HCEC 1CT (cell line): Measurements from ENCODE around the gene SMARCD3.

ENCODE experiments used
- DNase-seq: peaks from one replicate; pipeline ENCODE4 v3.0.0-alpha.2; 2017

The SMARCD3 gene

DNA sequence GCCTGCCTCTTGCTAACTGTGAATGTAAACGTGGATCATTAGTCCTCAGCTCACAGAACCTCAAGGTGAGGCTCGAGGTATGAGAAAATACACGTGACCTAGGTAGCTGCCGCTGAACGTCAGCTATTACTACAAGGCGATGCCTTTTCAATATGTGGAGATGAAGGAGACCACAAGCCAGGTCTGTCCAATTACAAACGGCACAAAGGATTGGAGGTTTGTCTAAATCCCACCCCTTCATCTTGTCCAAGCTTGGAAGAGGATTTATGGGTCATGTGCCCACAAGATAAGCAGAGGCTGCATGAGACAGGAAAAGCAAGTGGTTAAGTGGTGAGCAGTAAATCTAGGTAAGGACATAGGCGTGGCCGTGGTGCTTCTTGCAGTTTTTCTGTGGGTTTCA is 41.6 kb downstream of the SMARCD3 start:
- DNase-seq = no peak

DNA sequence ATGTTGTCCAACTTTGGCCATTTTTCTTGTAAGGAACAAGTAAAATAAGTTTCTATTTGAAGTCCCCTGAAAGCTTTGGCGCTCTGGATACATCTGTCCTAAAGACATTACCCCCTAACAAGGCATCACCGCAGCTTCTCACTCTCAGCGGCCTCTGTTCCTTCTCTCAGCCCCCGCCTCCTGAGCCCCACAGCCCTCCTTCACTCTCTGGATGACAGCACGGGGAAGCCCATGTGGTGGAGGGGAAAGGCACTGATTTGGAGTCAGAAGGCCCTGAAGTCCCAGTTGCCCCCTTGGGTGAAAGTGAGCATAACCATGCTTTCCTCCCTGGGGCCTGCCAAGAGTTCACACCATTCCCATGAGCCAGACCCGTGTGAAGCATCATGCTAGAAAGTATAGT is 42.8 kb downstream of the SMARCD3 start:
- DNase-seq = no peak

DNA sequence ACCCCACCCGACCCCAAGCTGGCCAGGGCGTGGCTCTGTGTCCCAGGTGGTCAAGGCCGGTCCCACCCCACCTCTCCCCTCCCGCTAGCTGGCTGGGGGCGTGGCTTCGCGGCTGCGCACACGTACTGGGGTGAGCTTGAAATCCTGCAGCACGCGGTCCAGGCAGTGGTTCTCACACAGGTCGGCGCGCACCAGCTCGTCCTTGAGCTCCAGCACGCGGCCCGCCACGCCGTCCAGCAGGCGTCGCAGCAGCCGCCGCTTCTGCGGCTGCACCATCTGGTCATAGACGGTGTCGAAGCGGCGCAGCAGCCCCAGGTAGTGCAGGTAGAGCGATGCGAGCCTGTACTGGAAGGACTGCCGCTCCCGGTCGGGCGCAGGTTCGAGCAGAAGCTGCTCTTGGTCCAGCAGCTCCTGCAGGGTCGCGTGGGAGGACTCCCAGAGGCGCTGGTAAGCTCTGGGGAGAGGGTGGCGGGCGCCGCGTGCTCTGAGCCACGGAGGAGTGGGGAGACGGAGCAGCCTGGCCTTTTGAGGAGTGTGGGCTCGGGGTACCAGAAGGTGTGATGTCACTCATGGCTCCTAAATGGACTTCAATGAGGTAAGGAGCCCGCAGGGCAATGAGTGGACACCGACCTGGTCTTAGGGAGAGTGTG is 44.0 kb downstream of the SMARCD3 start:
- DNase-seq = no peak

DNA sequence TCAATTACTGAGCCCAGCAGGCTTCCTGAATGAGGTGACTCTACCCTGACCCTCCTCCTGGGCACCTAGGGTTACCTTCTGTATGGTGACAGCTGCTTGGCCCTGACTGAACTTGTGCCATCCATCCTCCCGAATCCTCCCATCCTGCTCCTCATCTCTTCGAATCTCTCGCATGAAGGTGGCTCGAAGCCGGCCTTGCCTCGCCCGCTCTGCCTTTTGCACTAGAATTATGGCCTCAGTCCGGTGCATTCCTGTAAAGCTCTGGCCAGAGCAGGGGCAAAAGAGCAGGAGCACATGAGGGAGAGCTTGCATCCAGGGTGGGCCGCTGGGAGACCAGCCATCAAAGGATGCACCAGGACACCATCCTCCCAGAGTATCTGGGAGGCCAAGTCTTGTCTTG is 45.7 kb downstream of the SMARCD3 start:
- no peak for DNase-seq

DNA sequence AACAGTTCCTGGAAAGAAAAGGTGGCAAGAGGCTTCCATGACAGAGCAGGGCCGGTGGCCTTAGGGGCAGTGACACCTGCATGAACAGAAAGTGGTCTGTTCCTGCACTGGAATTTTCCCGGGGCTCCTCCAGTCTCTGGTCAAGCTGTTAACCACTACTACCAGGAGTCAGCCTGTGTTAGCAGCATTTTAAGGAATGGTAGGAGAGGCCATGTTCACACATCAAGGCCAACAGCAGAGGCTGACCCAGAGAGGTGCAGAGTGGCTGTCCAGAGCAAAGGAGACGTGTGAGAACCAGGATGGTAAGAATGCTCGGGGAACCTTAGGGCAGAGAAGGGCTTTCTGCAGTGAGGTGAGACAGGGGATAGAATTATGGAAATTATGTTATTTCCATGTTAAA is 46.7 kb downstream of the SMARCD3 start:
- no peak for DNase-seq

DNA sequence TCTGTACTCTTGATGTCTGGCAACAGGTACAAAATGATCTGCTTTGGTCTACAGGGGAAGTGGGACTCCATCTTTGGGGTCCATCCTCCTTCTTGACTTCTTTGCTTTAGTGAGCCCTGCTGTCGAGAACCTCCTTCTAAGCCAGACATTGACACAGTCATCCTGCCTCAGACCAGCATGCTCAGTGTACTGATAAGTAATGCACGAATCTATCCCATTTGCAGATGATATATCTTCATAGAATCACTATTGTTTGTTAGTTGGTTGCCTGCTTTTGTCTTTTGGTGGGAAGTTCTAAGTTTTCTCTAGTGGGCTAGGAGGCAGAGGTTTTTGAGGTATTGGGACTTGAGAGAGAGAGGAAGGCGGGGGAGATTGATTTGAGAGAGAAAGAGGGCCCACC is 47.1 kb downstream of the SMARCD3 start:
- no peak for DNase-seq

DNA sequence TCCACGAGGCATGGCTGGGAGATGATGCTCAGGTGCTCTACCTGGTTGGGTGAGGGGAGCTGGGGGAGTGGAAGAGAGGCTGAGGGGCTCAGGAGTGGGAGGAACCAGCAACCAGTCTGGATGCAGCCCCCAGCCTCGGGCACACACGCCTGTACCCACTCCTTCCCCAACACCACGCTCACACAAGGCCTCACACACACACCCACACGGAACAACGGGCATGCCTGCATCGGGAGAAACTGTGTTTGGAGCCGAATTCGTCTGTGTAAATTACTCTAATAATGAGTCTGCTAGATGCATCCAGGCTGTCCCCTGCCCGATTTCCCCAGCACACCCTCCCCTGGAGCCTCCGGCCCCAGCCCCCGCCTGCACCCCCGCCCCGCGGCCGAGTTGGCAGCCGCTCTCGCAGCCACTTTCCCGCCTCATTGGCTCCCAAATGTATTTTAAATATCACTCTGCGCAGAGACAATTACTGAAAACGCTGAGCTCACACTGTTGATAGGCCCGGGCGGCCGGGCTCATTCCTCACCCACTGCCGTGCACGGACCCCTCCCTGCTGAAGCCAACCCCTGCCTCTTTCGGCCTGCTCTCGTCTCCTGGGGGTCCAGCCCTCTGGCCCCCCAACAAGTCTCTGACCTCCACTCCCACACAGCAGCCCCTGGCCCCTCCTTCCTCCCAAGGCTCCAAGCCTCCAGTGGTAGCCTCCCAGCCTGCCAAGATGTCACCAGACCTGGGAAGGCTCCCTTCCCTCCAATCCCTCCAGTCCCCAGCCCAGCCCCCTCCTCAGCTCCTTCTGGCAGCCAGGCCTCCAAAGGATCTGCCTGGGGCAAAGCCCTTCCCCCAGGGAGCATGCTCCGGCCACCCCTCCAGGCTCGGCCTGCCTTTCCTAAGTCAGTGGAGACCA is 49.3 kb downstream of the SMARCD3 start:
- no peak for DNase-seq

DNA sequence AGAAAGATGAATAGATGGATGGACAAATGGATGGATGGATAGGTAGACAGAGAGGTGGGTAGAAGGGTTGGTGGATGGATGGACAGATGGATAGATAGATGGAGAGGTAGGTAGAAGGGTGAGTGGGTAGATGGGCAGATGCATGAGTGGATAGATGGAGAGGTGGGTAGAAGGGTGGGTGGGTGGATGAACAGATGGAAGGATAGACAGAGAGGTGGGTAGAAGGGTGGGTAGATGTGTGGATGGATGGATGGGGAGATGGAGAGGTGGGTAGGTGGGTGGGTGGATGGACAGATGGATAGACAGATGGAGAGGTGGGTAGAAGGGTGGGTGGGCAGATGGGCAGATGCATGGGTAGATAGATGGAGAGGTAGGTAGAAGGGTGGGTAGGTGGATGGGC is 50.6 kb downstream of the SMARCD3 start:
- no peak for DNase-seq

DNA sequence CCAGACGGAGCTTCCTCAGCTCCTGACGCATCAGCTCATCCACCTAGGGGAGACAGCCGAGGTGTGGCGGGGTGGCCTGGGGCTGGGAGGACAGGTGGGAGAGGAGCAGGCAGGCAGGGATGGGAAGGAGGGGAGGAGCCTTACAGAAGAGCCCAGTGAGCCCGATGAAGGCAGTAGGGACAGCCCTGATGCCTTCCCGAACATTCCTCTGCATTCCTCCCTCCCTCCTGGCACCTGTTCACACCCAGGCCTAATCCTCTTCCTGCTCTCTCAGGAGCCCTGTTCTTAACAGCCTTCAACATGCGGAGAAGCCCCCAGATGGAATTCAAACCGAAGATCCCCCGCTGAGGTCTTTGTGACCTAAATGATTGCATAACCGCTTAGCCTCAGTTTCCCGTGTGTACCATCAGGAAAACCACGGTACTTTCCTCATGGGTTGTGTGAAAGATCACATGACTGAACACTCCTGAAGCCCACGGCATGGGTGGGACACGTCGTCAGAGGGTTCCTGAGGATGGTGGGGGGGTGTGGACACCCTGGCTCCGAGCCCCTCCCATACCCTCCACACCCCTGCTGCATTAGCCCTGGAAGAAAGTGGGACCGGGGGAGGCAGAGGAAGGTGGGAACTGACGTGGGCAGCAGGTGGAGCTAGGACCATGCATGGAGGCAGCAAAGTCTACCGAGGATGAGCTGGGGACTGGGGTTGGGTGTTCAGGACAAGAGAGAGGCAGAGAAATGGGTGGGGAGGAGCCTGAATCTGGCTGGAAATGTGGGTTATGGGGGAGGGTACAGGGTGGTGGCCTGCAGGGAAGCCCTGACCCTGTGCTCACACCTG is 52.7 kb downstream of the SMARCD3 start:
- no peak for DNase-seq

DNA sequence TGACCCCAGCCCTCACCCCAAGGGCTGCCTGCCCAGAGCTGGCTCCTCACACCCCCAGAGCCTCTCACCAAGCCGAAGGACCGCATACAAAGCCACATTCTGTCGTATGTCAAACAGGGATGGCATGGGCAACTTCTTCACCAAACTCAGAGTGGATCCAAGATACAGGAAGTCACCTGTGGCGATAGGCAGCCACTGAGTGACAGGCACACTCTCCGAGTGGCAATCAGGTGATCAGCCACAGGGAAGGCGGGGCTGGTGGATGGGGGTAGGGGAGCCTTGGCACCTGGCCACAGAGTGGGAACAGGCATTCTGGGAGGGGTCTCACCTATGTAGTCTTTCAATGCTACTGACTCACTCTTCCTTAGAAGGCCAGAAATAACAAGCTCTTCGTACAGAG is 54.3 kb downstream of the SMARCD3 start:
- no peak for DNase-seq

DNA sequence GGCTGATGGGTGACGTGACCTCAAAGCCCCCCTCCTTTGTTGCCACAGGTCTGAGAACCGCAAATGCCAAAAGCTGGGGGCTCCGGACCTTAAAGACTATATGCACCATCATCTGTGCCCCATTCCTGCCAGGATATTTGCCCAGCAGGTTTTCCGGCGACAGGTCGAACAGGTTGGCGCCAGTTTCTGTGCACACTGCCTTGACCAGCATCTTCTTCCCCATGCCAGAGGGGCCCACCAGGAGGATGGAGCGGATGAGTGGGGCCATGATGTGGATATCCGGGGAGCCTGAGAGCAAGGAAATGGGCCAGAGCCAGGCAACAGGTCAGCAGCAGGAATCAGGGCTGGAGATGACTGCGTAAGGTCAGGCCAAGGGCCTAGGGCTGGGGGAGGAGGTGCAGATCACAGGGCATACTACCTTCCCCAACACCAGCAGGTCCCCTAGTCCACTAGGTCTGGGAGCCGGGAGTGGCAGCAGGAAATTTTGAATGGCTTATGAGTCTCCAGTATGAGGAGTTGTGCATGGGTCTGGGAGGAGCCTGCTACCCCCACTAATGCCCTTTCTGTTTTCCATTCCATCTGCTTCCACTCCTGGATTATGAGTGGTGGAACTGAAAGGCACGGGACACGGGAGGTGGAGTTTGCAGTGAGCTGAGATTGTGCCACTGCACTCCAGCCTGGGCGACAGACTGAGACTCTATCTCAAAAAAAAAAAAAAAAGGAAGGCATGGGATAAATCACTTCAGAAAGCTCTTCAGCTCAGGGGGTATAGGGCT is 55.1 kb downstream of the SMARCD3 start:
- DNase-seq = no peak

DNA sequence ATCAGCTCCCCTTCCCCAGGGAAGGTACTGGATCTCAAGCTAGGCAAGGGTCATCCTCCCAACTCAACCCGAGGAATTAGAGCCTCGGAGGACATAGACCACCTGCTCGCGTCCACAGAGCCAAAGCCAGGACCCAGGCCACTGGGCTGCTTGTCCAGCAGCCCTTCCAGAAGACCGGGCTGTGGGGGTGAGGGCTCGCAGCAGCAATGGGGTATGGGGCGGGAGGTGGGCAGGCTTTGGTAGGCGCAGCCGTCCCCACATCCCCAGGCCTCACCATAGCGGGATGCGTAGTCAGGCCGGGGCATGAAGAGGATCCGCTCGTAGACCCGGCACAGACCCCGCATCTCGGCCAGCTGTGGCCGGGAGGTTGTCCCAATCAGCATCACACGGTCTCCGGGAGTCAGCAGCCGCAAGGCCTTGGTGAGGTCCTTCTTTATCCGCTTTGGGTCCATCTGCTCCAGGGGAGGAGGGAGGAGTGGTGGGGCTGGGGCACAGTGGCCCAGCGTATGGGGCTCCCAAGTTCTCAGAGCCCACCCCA is 56.4 kb downstream of the SMARCD3 start:
- no peak for DNase-seq

DNA sequence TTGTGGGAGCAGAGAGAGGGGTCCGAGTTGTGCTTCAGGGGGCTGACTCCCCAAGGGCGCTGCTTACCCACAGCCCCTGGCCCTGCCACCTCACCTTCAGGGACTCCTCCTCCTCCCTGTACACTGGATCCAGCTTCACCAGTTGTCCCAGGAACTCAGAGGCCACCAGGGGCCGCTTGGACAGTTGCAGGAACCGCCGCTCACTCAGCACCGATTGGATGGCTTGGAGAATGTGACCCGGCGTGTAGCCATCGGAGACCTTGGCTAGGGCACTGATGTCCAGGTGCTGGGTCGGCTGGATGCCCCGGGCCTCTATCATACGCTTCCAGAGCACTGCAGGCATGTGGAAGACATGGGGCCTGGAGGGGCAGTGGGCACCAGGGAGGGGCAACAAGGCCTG is 57.0 kb downstream of the SMARCD3 start:
- DNase-seq = no peak

DNA sequence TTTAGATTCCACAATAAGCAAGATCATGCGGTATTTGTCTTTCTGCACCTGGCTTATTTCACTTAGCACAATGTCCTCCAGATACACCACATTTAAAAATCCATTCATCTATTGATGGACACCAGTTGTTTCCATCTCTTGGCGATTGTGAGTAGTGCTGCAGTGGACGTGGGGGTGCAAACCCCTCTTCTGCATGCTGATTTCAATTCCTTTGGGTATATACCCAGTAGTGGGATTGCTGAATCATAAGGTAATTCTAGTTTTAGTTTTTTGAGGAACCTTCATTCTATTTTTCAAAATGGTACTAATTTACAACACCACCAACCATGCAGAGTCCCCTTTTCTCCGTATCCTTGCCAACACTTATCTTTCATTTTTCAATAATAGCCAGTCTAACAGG is 59.5 kb downstream of the SMARCD3 start:
- no peak for DNase-seq
